ENCODE measurements around the gene ERBB4. TPM values are rescaled to one million over a fixed set of nuclear protein-coding genes. Genes with fewer than 3 reads are reported as not detected.

The ERBB4 gene
- total and polyA plus RNA-seq, 10 of the 15 experiments (the other 5 are each of a cell fraction or from before 2014, with no cell fraction given) = under 0.01 to 0.23 (median 0.01) TPM; not detected in 4

DNA sequence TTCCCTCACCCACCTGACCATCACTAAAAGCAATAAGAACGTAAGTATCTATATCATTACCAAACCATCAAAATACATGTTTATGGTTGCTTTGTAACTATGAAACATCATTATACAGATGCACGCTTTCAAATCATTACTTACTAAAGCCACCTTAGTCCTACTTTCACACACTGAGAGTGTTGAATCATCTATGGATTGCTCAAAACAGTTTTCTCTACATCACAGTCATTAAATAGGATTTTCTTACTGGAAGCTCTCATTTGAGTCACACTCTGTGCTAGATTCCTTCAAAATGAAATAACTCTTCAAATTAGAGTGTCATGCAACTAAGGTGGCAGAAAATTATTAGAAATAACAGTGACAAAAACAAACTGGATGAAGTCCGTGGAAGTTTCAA lies 1103.8 kb downstream of the ERBB4 start:
- BruUV-seq (replicated peaks) = no TSS peak

More for the DNA sequence above, 1103.8 kb downstream of the ERBB4 start:
- no peak overlapping the region for H3K9ac ChIP-seq (ENCODE audit: control insufficient read depth, insufficient read depth, low read length)
- ChIA-PET POLR2A (no interaction called here), RAD21 (ENCODE audit: unreplicated experiment) (no interaction called here), CTCF (no interaction called here), SMC1A (ENCODE audit: uncharacterized antibody, unreplicated experiment) (no interaction called here)
- no peak overlapping the region for H2AFZ ChIP-seq (ENCODE audit: control insufficient read depth, low read depth, low read length)
- in situ Hi-C loops (cut with MboI) (no loop called here), intact Hi-C loops (cut with micrococcal nuclease; ENCODE audit: unreplicated experiment) (no loop called here)
- no peaks in the 10 kb centered on the region for H3K27me3 ChIP-seq (replicated peaks in 1 of 2; ENCODE audit: control insufficient read depth in 2 of 2, insufficient read depth in 2 of 2, low read length in 1 of 2)
- DNase-seq (ENCODE audit: low read depth, low spot score) = no peak
- no peak overlapping the region for H3K4me2 ChIP-seq (ENCODE audit: control insufficient read depth, insufficient read depth)
- H3K4me1 ChIP-seq (ENCODE audit: control insufficient read depth, insufficient read depth, low read length) = no peaks in the 10 kb centered on the region
- FAIRE-seq = no peak
- no peak overlapping the region for H3K4me3 ChIP-seq
- no peaks in the 10 kb centered on the region for H4K20me1 ChIP-seq (ENCODE audit: control insufficient read depth, insufficient read depth)
- no peak for ATAC-seq
- H3K9me3 ChIP-seq (replicated peaks; ENCODE audit: control insufficient read depth, insufficient read depth, low read length) = no peaks in the 10 kb centered on the region
- no peaks in the 10 kb centered on the region for H3K79me2 ChIP-seq (ENCODE audit: control insufficient read depth, insufficient read depth, low read length)
- no peaks in the 10 kb centered on the region for H3K36me3 ChIP-seq (ENCODE audit: control insufficient read depth in 2 of 2, insufficient read depth in 2 of 2, low read length in 1 of 2)
- TF ChIP-seq, protein P1, sequence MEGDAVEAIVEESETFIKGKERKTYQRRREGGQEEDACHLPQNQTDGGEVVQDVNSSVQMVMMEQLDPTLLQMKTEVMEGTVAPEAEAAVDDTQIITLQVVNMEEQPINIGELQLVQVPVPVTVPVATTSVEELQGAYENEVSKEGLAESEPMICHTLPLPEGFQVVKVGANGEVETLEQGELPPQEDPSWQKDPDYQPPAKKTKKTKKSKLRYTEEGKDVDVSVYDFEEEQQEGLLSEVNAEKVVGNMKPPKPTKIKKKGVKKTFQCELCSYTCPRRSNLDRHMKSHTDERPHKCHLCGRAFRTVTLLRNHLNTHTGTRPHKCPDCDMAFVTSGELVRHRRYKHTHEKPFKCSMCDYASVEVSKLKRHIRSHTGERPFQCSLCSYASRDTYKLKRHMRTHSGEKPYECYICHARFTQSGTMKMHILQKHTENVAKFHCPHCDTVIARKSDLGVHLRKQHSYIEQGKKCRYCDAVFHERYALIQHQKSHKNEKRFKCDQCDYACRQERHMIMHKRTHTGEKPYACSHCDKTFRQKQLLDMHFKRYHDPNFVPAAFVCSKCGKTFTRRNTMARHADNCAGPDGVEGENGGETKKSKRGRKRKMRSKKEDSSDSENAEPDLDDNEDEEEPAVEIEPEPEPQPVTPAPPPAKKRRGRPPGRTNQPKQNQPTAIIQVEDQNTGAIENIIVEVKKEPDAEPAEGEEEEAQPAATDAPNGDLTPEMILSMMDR (IDR thresholded peaks at IDR 0.05 in 2 of 3, conservative IDR thresholded peaks at IDR 0.05 in 1 of 3; ENCODE audit: control insufficient read depth in 2 of 3, extremely low read depth in 1 of 3, insufficient read depth in 1 of 3, low read depth in 3 of 3, low read length in 3 of 3) = no peak
- TF ChIP-seq RELA (IDR thresholded peaks at IDR 0.05; ENCODE audit: borderline replicate concordance, partially characterized antibody) (no peak), JUNB (IDR thresholded peaks at IDR 0.05) (no peak), CBX3 (IDR thresholded peaks at IDR 0.05; ENCODE audit: borderline replicate concordance, low read depth) (no peak), NFYB (IDR thresholded peaks at IDR 0.05; ENCODE audit: insufficient read depth, low read depth, low read length) (no peak), CEBPB (IDR thresholded peaks at IDR 0.05; ENCODE audit: borderline replicate concordance in 1 of 2, low read depth in 2 of 2, low read length in 2 of 2) (no peak), HDGF (IDR thresholded peaks at IDR 0.05) (no peak), ZNF217 (IDR thresholded peaks at IDR 0.05) (no peak), GATAD2B (conservative IDR thresholded peaks at IDR 0.05; ENCODE audit: low read depth) (no peak), FOXK2 (IDR thresholded peaks at IDR 0.05) (no peak), SMC3 (IDR thresholded peaks at IDR 0.05; ENCODE audit: borderline replicate concordance, low read length) (no peak), TBL1XR1 (IDR thresholded peaks at IDR 0.05; ENCODE audit: low read depth, low read length) (no peak)
- TF ChIP-seq, protein P2, sequence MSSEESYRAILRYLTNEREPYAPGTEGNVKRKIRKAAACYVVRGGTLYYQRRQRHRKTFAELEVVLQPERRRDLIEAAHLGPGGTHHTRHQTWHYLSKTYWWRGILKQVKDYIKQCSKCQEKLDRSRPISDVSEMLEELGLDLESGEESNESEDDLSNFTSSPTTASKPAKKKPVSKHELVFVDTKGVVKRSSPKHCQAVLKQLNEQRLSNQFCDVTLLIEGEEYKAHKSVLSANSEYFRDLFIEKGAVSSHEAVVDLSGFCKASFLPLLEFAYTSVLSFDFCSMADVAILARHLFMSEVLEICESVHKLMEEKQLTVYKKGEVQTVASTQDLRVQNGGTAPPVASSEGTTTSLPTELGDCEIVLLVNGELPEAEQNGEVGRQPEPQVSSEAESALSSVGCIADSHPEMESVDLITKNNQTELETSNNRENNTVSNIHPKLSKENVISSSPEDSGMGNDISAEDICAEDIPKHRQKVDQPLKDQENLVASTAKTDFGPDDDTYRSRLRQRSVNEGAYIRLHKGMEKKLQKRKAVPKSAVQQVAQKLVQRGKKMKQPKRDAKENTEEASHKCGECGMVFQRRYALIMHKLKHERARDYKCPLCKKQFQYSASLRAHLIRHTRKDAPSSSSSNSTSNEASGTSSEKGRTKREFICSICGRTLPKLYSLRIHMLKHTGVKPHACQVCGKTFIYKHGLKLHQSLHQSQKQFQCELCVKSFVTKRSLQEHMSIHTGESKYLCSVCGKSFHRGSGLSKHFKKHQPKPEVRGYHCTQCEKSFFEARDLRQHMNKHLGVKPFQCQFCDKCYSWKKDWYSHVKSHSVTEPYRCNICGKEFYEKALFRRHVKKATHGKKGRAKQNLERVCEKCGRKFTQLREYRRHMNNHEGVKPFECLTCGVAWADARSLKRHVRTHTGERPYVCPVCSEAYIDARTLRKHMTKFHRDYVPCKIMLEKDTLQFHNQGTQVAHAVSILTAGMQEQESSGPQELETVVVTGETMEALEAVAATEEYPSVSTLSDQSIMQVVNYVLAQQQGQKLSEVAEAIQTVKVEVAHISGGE (CRISPR knock-in tag; IDR thresholded peaks at IDR 0.05) = no peak
- TF ChIP-seq, protein P3, sequence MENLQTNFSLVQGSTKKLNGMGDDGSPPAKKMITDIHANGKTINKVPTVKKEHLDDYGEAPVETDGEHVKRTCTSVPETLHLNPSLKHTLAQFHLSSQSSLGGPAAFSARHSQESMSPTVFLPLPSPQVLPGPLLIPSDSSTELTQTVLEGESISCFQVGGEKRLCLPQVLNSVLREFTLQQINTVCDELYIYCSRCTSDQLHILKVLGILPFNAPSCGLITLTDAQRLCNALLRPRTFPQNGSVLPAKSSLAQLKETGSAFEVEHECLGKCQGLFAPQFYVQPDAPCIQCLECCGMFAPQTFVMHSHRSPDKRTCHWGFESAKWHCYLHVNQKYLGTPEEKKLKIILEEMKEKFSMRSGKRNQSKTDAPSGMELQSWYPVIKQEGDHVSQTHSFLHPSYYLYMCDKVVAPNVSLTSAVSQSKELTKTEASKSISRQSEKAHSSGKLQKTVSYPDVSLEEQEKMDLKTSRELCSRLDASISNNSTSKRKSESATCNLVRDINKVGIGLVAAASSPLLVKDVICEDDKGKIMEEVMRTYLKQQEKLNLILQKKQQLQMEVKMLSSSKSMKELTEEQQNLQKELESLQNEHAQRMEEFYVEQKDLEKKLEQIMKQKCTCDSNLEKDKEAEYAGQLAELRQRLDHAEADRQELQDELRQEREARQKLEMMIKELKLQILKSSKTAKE (IDR thresholded peaks at IDR 0.05; ENCODE audit: low read depth, poor library complexity, severe bottlenecking) = no peak
- TF ChIP-seq, protein P4, sequence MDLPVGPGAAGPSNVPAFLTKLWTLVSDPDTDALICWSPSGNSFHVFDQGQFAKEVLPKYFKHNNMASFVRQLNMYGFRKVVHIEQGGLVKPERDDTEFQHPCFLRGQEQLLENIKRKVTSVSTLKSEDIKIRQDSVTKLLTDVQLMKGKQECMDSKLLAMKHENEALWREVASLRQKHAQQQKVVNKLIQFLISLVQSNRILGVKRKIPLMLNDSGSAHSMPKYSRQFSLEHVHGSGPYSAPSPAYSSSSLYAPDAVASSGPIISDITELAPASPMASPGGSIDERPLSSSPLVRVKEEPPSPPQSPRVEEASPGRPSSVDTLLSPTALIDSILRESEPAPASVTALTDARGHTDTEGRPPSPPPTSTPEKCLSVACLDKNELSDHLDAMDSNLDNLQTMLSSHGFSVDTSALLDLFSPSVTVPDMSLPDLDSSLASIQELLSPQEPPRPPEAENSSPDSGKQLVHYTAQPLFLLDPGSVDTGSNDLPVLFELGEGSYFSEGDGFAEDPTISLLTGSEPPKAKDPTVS (IDR thresholded peaks at IDR 0.05; ENCODE audit: low read depth, low read length) = no peak
- no peak overlapping the region for H3K27ac ChIP-seq (ENCODE audit: control insufficient read depth, insufficient read depth)
- 2% methylated on average over 3 of the region's 3 CpGs for WGBS (ENCODE audit: insufficient coverage, insufficient replicate concordance, low lambda C conversion rate, missing lambda C conversion rate)
